CD4-positive, alpha-beta T cell (primary cell): Measurements from ENCODE around the gene PKDCC. TPM values are rescaled to one million over a fixed set of nuclear protein-coding genes. Genes with fewer than 3 reads are reported as not detected.
"Not testable (repeated sequence)": the region's sequence is repeated elsewhere in the genome, so short reads cannot be mapped to it uniquely, and the experiment has no call there.

ENCODE experiments used
- ATAC-seq: fragments of 200-7000 bp; cut with Tn5 transposase; one replicate; pipeline ENCODE4 v1.10.0; 2022; ENCODE audit warnings: mild to moderate bottlenecking; ENCODE audit not compliant: poor library complexity
- CTCF ChIA-PET: fragments of 350-600 bp; sonication (Branson Sonifier 250); formaldehyde crosslinking; loops from one replicate; lab custom pipeline; 2021; ENCODE audit warnings: antibody characterized with exemption, inconsistent platforms; lab: Charles Lee
- POLR2A ChIA-PET: fragments of 350-600 bp; sonication (Branson Sonifier 250); formaldehyde crosslinking; loops from one replicate; lab custom pipeline; 2021; ENCODE audit warnings: antibody characterized with exemption, inconsistent platforms; lab: Charles Lee
- DNase-seq, 14 experiments: peaks; one replicate each; pipeline ENCODE4 v3.0.0-alpha.2; 2013 to 2020; ENCODE audit warnings: mixed read lengths in 2 of 14
- H3K27ac ChIP-seq, 2 donors: one replicate each; pipeline versions ENCODE4 v1.5.1 to v1.7.0; 2013; ENCODE audit warnings: low read length in 2 of 2, low read depth in 1 of 2, mild to moderate bottlenecking in 1 of 2
- H3K27me3 ChIP-seq, 2 experiments: 1 replicate in 1 of 2; 2 replicates in 1 of 2; pipeline versions ENCODE4 v1.6.1 to v1.7.0; 2013; ENCODE audit warnings: low read length in 2 of 2, control low read depth in 1 of 2, mild to moderate bottlenecking in 1 of 2, moderate library complexity in 1 of 2; ENCODE audit not compliant: insufficient read depth in 2 of 2, control insufficient read depth in 1 of 2
- H3K36me3 ChIP-seq: one replicate; pipeline ENCODE4 v1.6.1; 2013; ENCODE audit warnings: low read length, control low read depth; ENCODE audit not compliant: insufficient read depth
- H3K4me1 ChIP-seq: one replicate; pipeline ENCODE4 v1.6.1; 2013; ENCODE audit warnings: low read length, control low read depth; ENCODE audit not compliant: insufficient read depth
- H3K4me3 ChIP-seq: one replicate; pipeline ENCODE4 v1.5.1; 2013; ENCODE audit warnings: mild to moderate bottlenecking, low read length, moderate library complexity
- H3K9me3 ChIP-seq, 2 experiments: 1 replicate in 1 of 2; 2 replicates in 1 of 2; pipeline versions ENCODE4 v1.6.1 to v1.7.0; 2013; ENCODE audit warnings: low read length in 2 of 2, mild to moderate bottlenecking in 2 of 2, control low read depth in 1 of 2, moderate library complexity in 1 of 2; ENCODE audit not compliant: control insufficient read depth in 1 of 2, insufficient read depth in 1 of 2
- H3K27ac Mint-ChIP-seq: one replicate; pipeline ENCODE4 v1.8.0; 2020; ENCODE audit warnings: mixed read lengths
- H3K27me3 Mint-ChIP-seq: one replicate; pipeline ENCODE4 v1.8.0; 2021; ENCODE audit warnings: mixed read lengths
- H3K36me3 Mint-ChIP-seq: one replicate; pipeline ENCODE4 v1.8.0; 2021; ENCODE audit warnings: low read depth, mixed read lengths
- H3K4me1 Mint-ChIP-seq: one replicate; pipeline ENCODE4 v1.8.0; 2021; ENCODE audit warnings: low read depth, mixed read lengths
- H3K4me3 Mint-ChIP-seq: one replicate; pipeline ENCODE4 v1.8.0; 2020; ENCODE audit warnings: mild to moderate bottlenecking, mixed read lengths
- H3K9me3 Mint-ChIP-seq: one replicate; pipeline ENCODE4 v1.8.0; 2020; ENCODE audit warnings: mixed read lengths
- CTCF ChIP-seq: fragments of 200-600 bp; IDR thresholded peaks from one replicate; pipeline ENCODE4 v1.8.0; 2022; ENCODE audit warnings: antibody characterized with exemption, mild to moderate bottlenecking
- intact Hi-C, 2 experiments: fragments of 100-400 bp; cut with DNase I in 1 of 2; cut with micrococcal nuclease in 1 of 2; formaldehyde crosslinking; loops; one replicate each; pipeline versions ENCODE4 v1.15.1 to v1.9.0; 2023 to 2025; cut with DNase I, micrococcal nuclease
- total RNA-seq, 174 experiments: library from RNA in 2 of 174; stranded (reverse) in 2 of 174; gene quantifications; one replicate each; pipeline ENCODE4 v1.2.3 and lab custom pipeline; 2021 to 2026

Gene PKDCC
- total RNA-seq, 2 experiments from 2014 or later, result not detected

GRCh38 chr2:42082016-42082415, 34.2 kb downstream of the PKDCC start:
- no peak overlapping the region for H3K4me3 Mint-ChIP-seq
- intact Hi-C loops, result no loop called here
- no peaks in the 10 kb centered on the region for H3K36me3 ChIP-seq
- DNase-seq (no peak), ATAC-seq (no peak)
- CTCF ChIA-PET, result interaction anchor here (0.7 kb wide), 1 partner anchor 212 kb away, joined by 3 read pairs; no protein-coding TSS in a partner anchor
- no peaks in the 10 kb centered on the region for H3K9me3 ChIP-seq
- H3K4me1 ChIP-seq, result peaks cover 8% of the 10 kb centered on the region
- H3K27ac ChIP-seq, result no peak overlapping the region
- H3K4me3 ChIP-seq, result no peak overlapping the region
- no peaks in the 10 kb centered on the region for H3K9me3 Mint-ChIP-seq
- POLR2A ChIA-PET, result no interaction called here
- H3K27ac Mint-ChIP-seq, result no peak overlapping the region
- H3K27me3 ChIP-seq, result no peaks in the 10 kb centered on the region
- no peak for TF ChIP-seq CTCF
- H3K27me3 Mint-ChIP-seq, result peaks cover 17% of the 10 kb centered on the region
- no peaks in the 10 kb centered on the region for H3K36me3 Mint-ChIP-seq
- H3K4me1 Mint-ChIP-seq, result peaks cover 4% of the 10 kb centered on the region

- Histone ChIP-seq H3K9me3 (no peaks in the 10 kb centered on the region), H3K4me3 (no peak overlapping the region), H3K27me3 (no peaks in the 10 kb centered on the region), H3K36me3 (no peaks in the 10 kb centered on the region), H3K4me1 (peaks cover 8% of the 10 kb centered on the region), H3K27ac (no peak overlapping the region)
- H3K4me3 Mint-ChIP-seq, result no peak overlapping the region
- no peaks in the 10 kb centered on the region for H3K9me3 Mint-ChIP-seq
- no peak for TF ChIP-seq CTCF
- peaks cover 17% of the 10 kb centered on the region for H3K27me3 Mint-ChIP-seq
- no peak overlapping the region for H3K27ac Mint-ChIP-seq
- CTCF ChIA-PET, result no interaction called here
- intact Hi-C loops, result no loop called here
- H3K4me1 Mint-ChIP-seq, result peaks cover 4% of the 10 kb centered on the region
- ATAC-seq (no peak), DNase-seq (no peak)
- POLR2A ChIA-PET, result interaction anchor here (1.4 kb wide), 1 partner anchor 215 kb away, joined by 4 read pairs; no protein-coding TSS in a partner anchor
- no peaks in the 10 kb centered on the region for H3K36me3 Mint-ChIP-seq
Observed at GRCh38 chr2:42084231-42084671, 36.4 kb downstream of the PKDCC start.

- H3K4me3 ChIP-seq, H3K27me3 ChIP-seq, H3K4me3 Mint-ChIP-seq, H3K36me3 Mint-ChIP-seq, DNase-seq, H3K9me3 Mint-ChIP-seq, intact Hi-C loops, H3K27ac Mint-ChIP-seq, ATAC-seq, H3K4me1 Mint-ChIP-seq, POLR2A ChIA-PET, H3K27ac ChIP-seq, H3K9me3 ChIP-seq, H3K4me1 ChIP-seq, H3K36me3 ChIP-seq: not testable (repeated sequence)
- CTCF ChIA-PET, result interaction anchor here (3.9 kb wide), 1 partner anchor 214 kb away, joined by 25 read pairs; no protein-coding TSS in a partner anchor
- H3K27me3 Mint-ChIP-seq, result peaks cover 10% of the 10 kb centered on the region
Observed at GRCh38 chr2:42085070-42085469, 37.2 kb downstream of the PKDCC start.
